Mucosa of descending colon (tissue), 3 donors: Measurements from ENCODE around the gene MRGPRF. TPM values are rescaled to one million over a fixed set of nuclear protein-coding genes. Genes with fewer than 3 reads are reported as not detected.
A peak's percentile ranks its signal among the peaks of the same experiment; 100 is the strongest.

Experiments
- ATAC-seq: fragments of 200-7000 bp; cut with Tn5 transposase; one replicate; pipeline ENCODE4 v1.9.1; 2020; ENCODE audit warnings: mild to moderate bottlenecking, moderate library complexity
- DNase-seq, 3 donors: peaks; one replicate each; pipeline ENCODE4 v3.0.0-alpha.2; 2020
- H3K36me3 ChIP-seq: fragments of 200-600 bp; one replicate; pipeline ENCODE4 v1.8.0; 2021; ENCODE audit warnings: low read depth, mild to moderate bottlenecking
- H3K4me1 ChIP-seq: fragments of 200-600 bp; one replicate; pipeline ENCODE4 v1.8.0; 2021; ENCODE audit warnings: low read depth, mild to moderate bottlenecking
- H3K4me3 ChIP-seq: fragments of 200-600 bp; one replicate; pipeline ENCODE4 v1.8.0; 2021; ENCODE audit warnings: mild to moderate bottlenecking
- H3K9me3 ChIP-seq: fragments of 200-600 bp; one replicate; pipeline ENCODE4 v1.8.0; 2021; ENCODE audit warnings: mild to moderate bottlenecking
- intact Hi-C, 2 donors: fragments of 100-400 bp; cut with DNase I in 1 of 2; cut with micrococcal nuclease in 1 of 2; formaldehyde crosslinking; loops; one replicate each; pipeline versions ENCODE4 v1.11.0 to v1.11.1; 2022; cut with DNase I, micrococcal nuclease
- total RNA-seq, 3 donors: library from RNA; stranded (reverse); fragmentation: NEBNext Ultra II Directional in 2 of 3; extraction: Animal tissue kit (Norgen Biotek cat#: 25700) in 2 of 3; gene quantifications; one replicate each; pipeline versions ENCODE4 v1.2.1 to v1.2.4, GENCODE V29; 2021 to 2023
- TF ChIP-seq, protein P1 (sequence below): fragments of 200-600 bp; IDR thresholded peaks from one replicate; pipeline ENCODE4 v1.8.0; 2022; ENCODE audit warnings: antibody characterized with exemption, mild to moderate bottlenecking
- donor health status: DM: no; HTN: no; CAD: no; lungs with moderate emphysema.
- donor health status: DM: no; HTN: no; CAD: no.
- donor health status: DM: no; HTN: yes; CAD: no.

Gene MRGPRF
- total RNA-seq, 3 donors from 2014 or later: 4.7 to 117 (median 14.2) TPM

DNA sequence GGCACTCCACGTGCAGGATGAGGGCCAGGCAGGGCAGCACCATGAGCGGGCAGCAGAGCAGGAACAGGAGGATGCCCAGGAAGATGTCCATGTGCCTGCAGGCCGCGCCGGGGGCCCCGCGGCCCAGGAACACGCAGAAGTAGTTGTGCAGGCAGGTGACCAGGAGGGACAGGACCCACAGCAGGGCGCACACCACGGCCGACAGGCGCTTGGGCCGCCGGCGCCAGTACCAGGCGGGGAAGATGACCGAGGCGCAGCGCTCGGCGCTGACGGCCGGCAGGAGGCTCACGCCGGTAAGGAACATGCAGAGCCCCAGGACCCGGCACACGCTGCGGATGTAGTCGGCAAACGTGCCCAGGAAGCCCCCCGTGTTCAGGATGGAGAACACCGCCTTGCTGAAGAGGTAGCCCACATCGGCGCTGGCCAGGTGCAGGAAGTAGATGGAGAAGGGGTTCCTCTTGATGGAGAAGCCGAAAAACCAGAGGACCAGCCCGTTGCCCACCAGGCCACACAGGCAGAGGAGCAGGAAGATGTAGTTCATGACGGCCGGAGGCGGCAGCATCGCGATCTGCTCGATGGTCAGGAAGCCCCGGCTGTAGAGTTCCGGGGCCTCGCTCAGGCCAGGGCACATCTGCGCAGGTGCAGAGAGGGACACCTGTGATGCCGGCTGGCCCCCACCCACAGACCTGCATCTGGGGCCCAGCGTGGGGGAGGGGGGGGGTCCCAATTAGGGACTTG is 7.2 kb downstream of the MRGPRF start:
- Histone ChIP-seq H3K4me1 (peaks cover 11% of the 10 kb centered on the region), H3K9me3 (no peaks in the 10 kb centered on the region), H3K4me3 (no peak overlapping the region), H3K36me3 (no peaks in the 10 kb centered on the region)
- DNase-seq (peak in 1 of 3 donors; percentile 3), ATAC-seq (no peak)
- TF ChIP-seq, protein P1, sequence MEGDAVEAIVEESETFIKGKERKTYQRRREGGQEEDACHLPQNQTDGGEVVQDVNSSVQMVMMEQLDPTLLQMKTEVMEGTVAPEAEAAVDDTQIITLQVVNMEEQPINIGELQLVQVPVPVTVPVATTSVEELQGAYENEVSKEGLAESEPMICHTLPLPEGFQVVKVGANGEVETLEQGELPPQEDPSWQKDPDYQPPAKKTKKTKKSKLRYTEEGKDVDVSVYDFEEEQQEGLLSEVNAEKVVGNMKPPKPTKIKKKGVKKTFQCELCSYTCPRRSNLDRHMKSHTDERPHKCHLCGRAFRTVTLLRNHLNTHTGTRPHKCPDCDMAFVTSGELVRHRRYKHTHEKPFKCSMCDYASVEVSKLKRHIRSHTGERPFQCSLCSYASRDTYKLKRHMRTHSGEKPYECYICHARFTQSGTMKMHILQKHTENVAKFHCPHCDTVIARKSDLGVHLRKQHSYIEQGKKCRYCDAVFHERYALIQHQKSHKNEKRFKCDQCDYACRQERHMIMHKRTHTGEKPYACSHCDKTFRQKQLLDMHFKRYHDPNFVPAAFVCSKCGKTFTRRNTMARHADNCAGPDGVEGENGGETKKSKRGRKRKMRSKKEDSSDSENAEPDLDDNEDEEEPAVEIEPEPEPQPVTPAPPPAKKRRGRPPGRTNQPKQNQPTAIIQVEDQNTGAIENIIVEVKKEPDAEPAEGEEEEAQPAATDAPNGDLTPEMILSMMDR: no peak
- intact Hi-C loops: no loop called here

DNA sequence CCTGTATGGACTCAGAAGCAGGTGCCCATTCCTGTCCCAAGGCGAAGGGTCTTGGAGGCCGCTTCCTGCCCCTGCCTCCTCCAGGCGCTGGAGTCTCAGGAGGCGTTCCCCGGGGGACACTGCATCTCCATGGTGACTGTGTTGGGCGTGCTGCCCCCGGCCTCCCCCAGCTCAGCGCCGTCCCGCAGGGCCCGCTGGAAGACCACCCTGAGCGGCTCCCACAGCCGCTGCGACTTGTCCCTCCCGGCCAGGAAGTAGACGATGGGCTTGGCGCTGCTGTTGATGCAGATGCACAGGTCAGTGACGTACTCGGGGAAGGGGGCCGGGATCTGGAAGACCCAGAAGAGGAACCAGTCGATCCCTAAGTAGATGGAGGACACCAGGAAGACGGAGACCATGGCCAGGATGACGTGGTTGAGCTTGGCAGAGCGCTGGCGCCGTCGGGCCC is 7.8 kb downstream of the MRGPRF start:
- TF ChIP-seq, protein P1: no peak
- H3K4me3 ChIP-seq: no peak overlapping the region
- H3K4me1 ChIP-seq: peaks cover 11% of the 10 kb centered on the region
- H3K9me3 ChIP-seq: no peaks in the 10 kb centered on the region
- no peaks in the 10 kb centered on the region for H3K36me3 ChIP-seq
- DNase-seq (peak in 1 of 3 donors; percentile 16), ATAC-seq (no peak)
- intact Hi-C loops: no loop called here

DNA sequence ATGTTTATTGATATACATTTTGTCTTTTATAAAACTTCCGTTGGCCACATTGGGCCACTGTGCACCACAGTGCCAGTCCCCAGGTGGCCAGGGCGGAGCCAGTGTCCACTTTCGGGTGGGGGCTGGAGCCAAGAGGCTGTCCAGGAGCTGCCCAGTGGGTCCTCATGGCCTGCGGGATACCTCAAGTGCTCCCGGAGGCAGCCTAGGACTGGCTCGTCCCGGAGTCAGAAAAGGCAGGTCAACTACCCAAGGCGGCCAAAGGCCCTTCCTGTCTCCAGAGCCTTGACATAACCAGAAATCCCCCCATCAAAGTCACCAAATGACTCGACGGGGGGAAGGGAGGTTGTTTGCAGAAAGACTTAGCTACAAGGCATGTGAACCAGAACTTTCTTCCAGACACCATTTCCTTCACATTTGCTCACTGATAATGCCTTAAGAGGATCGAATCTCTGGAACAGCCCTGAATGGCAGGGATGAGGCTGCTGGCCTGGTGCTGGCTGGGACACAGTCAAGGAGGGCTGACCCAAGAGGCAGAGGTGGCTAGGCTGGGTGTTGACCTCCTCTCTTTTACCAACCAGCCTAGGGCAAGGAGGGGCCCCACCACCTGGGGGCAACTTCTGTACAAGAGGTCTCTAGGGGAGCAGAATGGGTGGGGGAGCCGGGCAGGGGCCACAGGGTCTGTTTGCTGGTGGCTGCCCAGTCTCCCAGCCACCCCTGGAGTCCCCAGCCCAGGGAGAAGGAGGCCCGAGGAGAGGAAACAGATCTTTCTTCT is 8.4 kb downstream of the MRGPRF start:
- peak in 1 of 3 donors; percentile 14 for DNase-seq
- intact Hi-C loops: no loop called here

DNA sequence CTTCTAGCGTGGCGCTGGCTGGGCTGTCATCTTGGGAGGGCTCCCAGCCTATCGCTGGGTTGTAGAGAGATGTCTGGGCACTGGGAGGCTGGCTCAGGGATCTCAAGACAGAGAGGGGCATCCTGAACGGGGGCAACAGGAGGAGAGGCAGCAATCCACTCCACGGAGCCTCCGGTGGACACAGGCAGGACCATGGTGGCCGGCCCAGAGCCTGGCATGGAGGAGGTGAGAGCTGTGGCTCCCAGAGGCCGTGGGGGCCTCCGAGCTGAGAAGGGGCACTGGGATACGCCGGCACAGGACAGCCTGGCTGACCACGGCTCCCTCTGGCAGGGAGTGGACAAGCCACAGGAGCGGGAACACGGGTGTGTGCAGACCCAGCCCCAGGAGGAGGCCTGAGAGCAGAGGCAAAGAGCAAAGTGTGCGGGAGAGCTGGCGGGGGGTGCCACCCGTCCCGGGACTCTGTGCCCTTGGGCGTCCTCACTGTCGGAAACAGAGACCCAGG is 9.1 kb downstream of the MRGPRF start:
- TF ChIP-seq, protein P1: no peak
- Histone ChIP-seq H3K4me1 (peaks cover 5% of the 10 kb centered on the region), H3K36me3 (no peaks in the 10 kb centered on the region), H3K9me3 (no peaks in the 10 kb centered on the region), H3K4me3 (no peak overlapping the region)
- ATAC-seq (no peak), DNase-seq (peak in 1 of 3 donors; percentile 13)
- intact Hi-C loops: no loop called here

More for the DNA sequence above, 8.4 kb downstream of the MRGPRF start:
- TF ChIP-seq, protein P1: no peak
- H3K4me1 ChIP-seq: peaks cover 9% of the 10 kb centered on the region
- no peaks in the 10 kb centered on the region for H3K9me3 ChIP-seq
- no peak for ATAC-seq
- no peaks in the 10 kb centered on the region for H3K36me3 ChIP-seq
- no peak overlapping the region for H3K4me3 ChIP-seq

DNA sequence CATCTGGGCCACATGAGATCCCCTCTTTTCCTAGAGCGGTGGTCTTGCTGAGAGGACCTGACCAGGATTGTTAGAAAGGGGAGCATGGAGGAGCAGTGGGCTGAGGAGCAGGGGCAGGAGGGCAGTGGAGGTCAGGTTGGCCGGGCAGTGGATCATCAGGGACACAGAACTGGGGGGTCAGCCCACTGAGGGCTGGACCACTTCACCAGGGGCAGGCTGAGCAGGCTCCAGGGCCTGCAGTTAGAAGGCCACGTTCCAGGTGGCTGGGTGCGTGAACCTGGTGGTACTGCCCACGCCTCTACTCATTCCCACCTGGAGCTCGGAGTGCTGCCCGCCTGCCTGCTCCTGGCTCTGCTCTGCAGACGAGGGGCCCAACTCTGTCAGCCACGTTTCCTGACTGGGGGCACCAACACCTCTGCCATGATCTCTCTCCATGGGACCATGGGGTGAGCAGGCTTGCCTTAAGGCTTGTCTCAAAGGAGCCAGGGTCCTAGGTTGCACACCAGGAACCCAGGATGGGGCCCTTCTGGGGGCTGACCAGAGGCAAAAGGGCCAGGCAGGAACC is 9.7 kb downstream of the MRGPRF start:
- Histone ChIP-seq H3K4me3 (no peak overlapping the region), H3K36me3 (no peaks in the 10 kb centered on the region), H3K9me3 (no peaks in the 10 kb centered on the region), H3K4me1 (peaks cover 2% of the 10 kb centered on the region)
- TF ChIP-seq, protein P1: no peak
- DNase-seq (peak in 1 of 3 donors; percentile 14), ATAC-seq (no peak)
- intact Hi-C loops: no loop called here
